GM23338 (cell line): ENCODE measurements around the gene E2F6.

ENCODE experiments used
- CREB1 ChIP-seq: fragments of 250-450 bp; sonication (Bioruptor Pico); IDR thresholded peaks from 2 replicates; pipeline ENCODE4 v1.5.0; 2020; ENCODE audit warnings: low read depth, mild to moderate bottlenecking, moderate library complexity
- EZH2 ChIP-seq: fragments of 200-600 bp; sonication (generic); IDR thresholded peaks from one replicate; pipeline ENCODE4 v1.8.0; 2017; ENCODE audit warnings: antibody characterized with exemption, mild to moderate bottlenecking, low read depth; ENCODE audit not compliant: unreplicated experiment
- EZH2phosphoT487 ChIP-seq: fragments of 200-600 bp; sonication (generic); IDR thresholded peaks from one replicate; pipeline ENCODE4 v1.8.1; 2018; ENCODE audit warnings: antibody characterized with exemption; ENCODE audit not compliant: unreplicated experiment
- JUNB ChIP-seq: IDR thresholded peaks from one replicate; pipeline ENCODE4 v1.6.1; 2016; ENCODE audit warnings: antibody characterized with exemption; ENCODE audit not compliant: unreplicated experiment
- NANOG ChIP-seq: IDR thresholded peaks from 2 replicates; pipeline ENCODE4 v1.6.1; 2016; ENCODE audit warnings: antibody characterized with exemption, borderline replicate concordance
- POLR2AphosphoS5 ChIP-seq: IDR thresholded peaks from 2 replicates; pipeline ENCODE4 v1.6.1; 2016; ENCODE audit warnings: antibody characterized with exemption, low read depth
- STAT1 ChIP-seq: IDR thresholded peaks from one replicate; pipeline ENCODE4 v1.6.1; 2016; ENCODE audit warnings: antibody characterized with exemption; ENCODE audit not compliant: unreplicated experiment
- ZNF114 ChIP-seq: fragments of 250-450 bp; sonication (Bioruptor Pico); IDR thresholded peaks from 2 replicates; pipeline ENCODE4 v1.5.0; 2020; ENCODE audit warnings: mild to moderate bottlenecking, moderate library complexity
- ZNF331 ChIP-seq: fragments of 250-450 bp; sonication (Bioruptor Pico); IDR thresholded peaks from 2 replicates; pipeline ENCODE4 v1.5.0; 2020; ENCODE audit warnings: low read depth, mild to moderate bottlenecking, moderate library complexity
- TF ChIP-seq, protein P1 (sequence below), 2 experiments: fragments of 200-600 bp in 1 of 2; sonication (generic) in 1 of 2; conservative IDR thresholded peaks; 2 replicates each; pipeline versions ENCODE4 v1.5.1 to v1.6.1; 2016 to 2017; ENCODE audit warnings: antibody characterized with exemption in 2 of 2, low read depth in 2 of 2, mild to moderate bottlenecking in 2 of 2, moderate library complexity in 1 of 2
- TF ChIP-seq, protein P2 (sequence below): IDR thresholded peaks from one replicate; pipeline ENCODE4 v1.6.1; 2018; ENCODE audit warnings: antibody characterized with exemption; ENCODE audit not compliant: unreplicated experiment
- TF ChIP-seq, protein P3 (sequence below): IDR thresholded peaks from 2 replicates; pipeline ENCODE4 v1.6.1; 2016; ENCODE audit warnings: antibody characterized with exemption
- TF ChIP-seq, protein P4 (sequence below): fragments of 250-450 bp; sonication (Bioruptor Pico); IDR thresholded peaks from 2 replicates; pipeline ENCODE4 v1.5.0; 2020; ENCODE audit warnings: mild to moderate bottlenecking, moderate library complexity

DNA sequence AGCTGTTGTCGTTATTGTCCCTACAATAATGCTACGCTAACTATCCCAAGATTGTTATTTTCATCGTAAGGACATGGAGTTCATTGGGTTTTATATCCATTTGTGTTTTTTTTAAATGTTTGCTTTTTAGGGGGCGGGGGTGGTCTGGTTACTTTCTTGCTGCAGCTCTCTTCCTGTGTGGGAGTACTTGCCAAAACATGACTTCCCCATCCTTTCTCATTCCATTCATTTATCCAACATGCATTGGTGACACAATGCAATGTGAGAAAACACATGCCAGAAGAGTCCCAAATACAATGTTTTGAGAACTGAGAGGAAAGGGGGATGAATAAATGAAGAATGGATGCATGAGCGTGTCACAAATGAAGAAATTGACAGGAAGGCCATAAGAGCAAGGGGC, 55.9 kb downstream of the E2F6 start:
- TF ChIP-seq, protein P1, sequence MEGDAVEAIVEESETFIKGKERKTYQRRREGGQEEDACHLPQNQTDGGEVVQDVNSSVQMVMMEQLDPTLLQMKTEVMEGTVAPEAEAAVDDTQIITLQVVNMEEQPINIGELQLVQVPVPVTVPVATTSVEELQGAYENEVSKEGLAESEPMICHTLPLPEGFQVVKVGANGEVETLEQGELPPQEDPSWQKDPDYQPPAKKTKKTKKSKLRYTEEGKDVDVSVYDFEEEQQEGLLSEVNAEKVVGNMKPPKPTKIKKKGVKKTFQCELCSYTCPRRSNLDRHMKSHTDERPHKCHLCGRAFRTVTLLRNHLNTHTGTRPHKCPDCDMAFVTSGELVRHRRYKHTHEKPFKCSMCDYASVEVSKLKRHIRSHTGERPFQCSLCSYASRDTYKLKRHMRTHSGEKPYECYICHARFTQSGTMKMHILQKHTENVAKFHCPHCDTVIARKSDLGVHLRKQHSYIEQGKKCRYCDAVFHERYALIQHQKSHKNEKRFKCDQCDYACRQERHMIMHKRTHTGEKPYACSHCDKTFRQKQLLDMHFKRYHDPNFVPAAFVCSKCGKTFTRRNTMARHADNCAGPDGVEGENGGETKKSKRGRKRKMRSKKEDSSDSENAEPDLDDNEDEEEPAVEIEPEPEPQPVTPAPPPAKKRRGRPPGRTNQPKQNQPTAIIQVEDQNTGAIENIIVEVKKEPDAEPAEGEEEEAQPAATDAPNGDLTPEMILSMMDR (conservative IDR thresholded peaks at IDR 0.05; ENCODE audit: low read depth in 2 of 2) = no peak
- TF ChIP-seq POLR2AphosphoS5 (no peak), CREB1 (no peak), EZH2phosphoT487 (no peak), ZNF114 (no peak), JUNB (no peak), EZH2 (no peak), ZNF331 (CRISPR knock-in tag) (no peak), STAT1 (no peak), NANOG (no peak)
- TF ChIP-seq, protein P2, sequence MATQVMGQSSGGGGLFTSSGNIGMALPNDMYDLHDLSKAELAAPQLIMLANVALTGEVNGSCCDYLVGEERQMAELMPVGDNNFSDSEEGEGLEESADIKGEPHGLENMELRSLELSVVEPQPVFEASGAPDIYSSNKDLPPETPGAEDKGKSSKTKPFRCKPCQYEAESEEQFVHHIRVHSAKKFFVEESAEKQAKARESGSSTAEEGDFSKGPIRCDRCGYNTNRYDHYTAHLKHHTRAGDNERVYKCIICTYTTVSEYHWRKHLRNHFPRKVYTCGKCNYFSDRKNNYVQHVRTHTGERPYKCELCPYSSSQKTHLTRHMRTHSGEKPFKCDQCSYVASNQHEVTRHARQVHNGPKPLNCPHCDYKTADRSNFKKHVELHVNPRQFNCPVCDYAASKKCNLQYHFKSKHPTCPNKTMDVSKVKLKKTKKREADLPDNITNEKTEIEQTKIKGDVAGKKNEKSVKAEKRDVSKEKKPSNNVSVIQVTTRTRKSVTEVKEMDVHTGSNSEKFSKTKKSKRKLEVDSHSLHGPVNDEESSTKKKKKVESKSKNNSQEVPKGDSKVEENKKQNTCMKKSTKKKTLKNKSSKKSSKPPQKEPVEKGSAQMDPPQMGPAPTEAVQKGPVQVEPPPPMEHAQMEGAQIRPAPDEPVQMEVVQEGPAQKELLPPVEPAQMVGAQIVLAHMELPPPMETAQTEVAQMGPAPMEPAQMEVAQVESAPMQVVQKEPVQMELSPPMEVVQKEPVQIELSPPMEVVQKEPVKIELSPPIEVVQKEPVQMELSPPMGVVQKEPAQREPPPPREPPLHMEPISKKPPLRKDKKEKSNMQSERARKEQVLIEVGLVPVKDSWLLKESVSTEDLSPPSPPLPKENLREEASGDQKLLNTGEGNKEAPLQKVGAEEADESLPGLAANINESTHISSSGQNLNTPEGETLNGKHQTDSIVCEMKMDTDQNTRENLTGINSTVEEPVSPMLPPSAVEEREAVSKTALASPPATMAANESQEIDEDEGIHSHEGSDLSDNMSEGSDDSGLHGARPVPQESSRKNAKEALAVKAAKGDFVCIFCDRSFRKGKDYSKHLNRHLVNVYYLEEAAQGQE = no peak
- TF ChIP-seq, protein P3, sequence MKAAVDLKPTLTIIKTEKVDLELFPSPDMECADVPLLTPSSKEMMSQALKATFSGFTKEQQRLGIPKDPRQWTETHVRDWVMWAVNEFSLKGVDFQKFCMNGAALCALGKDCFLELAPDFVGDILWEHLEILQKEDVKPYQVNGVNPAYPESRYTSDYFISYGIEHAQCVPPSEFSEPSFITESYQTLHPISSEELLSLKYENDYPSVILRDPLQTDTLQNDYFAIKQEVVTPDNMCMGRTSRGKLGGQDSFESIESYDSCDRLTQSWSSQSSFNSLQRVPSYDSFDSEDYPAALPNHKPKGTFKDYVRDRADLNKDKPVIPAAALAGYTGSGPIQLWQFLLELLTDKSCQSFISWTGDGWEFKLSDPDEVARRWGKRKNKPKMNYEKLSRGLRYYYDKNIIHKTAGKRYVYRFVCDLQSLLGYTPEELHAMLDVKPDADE = no peak
- TF ChIP-seq, protein P4, sequence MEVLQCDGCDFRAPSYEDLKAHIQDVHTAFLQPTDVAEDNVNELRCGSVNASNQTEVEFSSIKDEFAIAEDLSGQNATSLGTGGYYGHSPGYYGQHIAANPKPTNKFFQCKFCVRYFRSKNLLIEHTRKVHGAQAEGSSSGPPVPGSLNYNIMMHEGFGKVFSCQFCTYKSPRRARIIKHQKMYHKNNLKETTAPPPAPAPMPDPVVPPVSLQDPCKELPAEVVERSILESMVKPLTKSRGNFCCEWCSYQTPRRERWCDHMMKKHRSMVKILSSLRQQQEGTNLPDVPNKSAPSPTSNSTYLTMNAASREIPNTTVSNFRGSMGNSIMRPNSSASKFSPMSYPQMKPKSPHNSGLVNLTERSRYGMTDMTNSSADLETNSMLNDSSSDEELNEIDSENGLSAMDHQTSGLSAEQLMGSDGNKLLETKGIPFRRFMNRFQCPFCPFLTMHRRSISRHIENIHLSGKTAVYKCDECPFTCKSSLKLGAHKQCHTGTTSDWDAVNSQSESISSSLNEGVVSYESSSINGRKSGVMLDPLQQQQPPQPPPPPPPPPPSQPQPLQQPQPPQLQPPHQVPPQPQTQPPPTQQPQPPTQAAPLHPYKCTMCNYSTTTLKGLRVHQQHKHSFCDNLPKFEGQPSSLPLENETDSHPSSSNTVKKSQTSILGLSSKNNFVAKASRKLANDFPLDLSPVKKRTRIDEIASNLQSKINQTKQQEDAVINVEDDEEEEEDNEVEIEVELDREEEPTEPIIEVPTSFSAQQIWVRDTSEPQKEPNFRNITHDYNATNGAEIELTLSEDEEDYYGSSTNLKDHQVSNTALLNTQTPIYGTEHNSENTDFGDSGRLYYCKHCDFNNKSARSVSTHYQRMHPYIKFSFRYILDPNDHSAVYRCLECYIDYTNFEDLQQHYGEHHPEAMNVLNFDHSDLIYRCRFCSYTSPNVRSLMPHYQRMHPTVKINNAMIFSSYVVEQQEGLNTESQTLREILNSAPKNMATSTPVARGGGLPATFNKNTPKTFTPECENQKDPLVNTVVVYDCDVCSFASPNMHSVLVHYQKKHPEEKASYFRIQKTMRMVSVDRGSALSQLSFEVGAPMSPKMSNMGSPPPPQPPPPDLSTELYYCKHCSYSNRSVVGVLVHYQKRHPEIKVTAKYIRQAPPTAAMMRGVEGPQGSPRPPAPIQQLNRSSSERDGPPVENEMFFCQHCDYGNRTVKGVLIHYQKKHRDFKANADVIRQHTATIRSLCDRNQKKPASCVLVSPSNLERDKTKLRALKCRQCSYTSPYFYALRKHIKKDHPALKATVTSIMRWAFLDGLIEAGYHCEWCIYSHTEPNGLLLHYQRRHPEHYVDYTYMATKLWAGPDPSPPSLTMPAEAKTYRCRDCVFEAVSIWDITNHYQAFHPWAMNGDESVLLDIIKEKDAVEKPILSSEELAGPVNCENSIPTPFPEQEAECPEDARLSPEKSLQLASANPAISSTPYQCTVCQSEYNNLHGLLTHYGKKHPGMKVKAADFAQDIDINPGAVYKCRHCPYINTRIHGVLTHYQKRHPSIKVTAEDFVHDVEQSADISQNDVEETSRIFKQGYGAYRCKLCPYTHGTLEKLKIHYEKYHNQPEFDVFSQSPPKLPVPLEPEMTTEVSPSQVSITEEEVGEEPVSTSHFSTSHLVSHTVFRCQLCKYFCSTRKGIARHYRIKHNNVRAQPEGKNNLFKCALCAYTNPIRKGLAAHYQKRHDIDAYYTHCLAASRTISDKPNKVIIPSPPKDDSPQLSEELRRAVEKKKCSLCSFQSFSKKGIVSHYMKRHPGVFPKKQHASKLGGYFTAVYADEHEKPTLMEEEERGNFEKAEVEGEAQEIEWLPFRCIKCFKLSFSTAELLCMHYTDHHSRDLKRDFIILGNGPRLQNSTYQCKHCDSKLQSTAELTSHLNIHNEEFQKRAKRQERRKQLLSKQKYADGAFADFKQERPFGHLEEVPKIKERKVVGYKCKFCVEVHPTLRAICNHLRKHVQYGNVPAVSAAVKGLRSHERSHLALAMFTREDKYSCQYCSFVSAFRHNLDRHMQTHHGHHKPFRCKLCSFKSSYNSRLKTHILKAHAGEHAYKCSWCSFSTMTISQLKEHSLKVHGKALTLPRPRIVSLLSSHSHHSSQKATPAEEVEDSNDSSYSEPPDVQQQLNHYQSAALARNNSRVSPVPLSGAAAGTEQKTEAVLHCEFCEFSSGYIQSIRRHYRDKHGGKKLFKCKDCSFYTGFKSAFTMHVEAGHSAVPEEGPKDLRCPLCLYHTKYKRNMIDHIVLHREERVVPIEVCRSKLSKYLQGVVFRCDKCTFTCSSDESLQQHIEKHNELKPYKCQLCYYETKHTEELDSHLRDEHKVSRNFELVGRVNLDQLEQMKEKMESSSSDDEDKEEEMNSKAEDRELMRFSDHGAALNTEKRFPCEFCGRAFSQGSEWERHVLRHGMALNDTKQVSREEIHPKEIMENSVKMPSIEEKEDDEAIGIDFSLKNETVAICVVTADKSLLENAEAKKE (CRISPR knock-in tag) = no peak
